ENCODE data around the gene INPPL1. TPM values are rescaled to one million over a fixed set of nuclear protein-coding genes. Genes with fewer than 3 reads are reported as not detected.
A peak's percentile ranks its signal among the peaks of the same experiment; 100 is the strongest.
"Not testable (repeated sequence)": the region's sequence is repeated elsewhere in the genome, so short reads cannot be mapped to it uniquely, and the experiment has no call there.

Gene INPPL1, protein sequence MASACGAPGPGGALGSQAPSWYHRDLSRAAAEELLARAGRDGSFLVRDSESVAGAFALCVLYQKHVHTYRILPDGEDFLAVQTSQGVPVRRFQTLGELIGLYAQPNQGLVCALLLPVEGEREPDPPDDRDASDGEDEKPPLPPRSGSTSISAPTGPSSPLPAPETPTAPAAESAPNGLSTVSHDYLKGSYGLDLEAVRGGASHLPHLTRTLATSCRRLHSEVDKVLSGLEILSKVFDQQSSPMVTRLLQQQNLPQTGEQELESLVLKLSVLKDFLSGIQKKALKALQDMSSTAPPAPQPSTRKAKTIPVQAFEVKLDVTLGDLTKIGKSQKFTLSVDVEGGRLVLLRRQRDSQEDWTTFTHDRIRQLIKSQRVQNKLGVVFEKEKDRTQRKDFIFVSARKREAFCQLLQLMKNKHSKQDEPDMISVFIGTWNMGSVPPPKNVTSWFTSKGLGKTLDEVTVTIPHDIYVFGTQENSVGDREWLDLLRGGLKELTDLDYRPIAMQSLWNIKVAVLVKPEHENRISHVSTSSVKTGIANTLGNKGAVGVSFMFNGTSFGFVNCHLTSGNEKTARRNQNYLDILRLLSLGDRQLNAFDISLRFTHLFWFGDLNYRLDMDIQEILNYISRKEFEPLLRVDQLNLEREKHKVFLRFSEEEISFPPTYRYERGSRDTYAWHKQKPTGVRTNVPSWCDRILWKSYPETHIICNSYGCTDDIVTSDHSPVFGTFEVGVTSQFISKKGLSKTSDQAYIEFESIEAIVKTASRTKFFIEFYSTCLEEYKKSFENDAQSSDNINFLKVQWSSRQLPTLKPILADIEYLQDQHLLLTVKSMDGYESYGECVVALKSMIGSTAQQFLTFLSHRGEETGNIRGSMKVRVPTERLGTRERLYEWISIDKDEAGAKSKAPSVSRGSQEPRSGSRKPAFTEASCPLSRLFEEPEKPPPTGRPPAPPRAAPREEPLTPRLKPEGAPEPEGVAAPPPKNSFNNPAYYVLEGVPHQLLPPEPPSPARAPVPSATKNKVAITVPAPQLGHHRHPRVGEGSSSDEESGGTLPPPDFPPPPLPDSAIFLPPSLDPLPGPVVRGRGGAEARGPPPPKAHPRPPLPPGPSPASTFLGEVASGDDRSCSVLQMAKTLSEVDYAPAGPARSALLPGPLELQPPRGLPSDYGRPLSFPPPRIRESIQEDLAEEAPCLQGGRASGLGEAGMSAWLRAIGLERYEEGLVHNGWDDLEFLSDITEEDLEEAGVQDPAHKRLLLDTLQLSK
- 100 to 1,000 TPM in 1 of 4 donors, 10 to 100 TPM in 3; 31.0 to 102 (median 63.1) TPM for total RNA-seq

DNA sequence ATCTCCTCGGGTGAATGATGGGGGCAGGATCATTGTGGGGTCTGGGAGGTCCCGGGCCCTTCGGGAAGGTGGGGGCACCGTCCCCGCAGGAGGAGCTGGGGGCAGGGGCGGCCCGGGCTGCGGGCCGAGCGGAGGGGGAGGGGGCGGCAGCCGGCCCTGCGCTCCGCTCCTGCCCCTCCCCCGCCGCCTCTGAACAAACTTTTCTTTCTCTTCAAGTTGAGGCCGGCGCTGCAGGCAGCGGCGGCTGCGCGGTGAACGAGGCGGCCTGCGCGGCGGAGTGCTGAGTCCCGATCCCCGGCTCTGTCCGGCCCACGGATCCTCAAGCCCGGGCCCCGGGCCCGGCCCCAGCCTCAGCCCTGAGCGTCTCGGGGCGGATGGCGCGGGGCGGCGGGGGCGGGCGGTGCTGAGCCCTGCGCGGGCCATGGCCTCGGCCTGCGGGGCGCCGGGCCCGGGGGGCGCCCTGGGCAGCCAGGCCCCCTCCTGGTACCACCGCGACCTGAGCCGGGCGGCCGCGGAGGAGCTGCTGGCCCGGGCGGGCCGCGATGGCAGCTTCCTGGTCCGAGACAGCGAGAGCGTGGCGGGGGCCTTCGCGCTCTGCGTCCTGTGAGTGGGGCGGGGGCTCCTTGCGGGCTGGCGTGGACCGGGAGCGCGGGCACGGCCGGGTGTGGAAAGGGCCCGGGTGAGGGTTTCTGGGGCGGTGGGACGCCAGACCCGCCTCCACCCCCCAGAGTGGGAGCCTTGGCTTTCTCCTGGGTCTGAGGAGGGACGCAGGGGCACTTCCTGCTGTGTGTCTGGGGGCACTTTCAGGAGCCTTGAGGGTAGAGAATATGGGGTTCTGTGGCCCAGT lies at the start of gene INPPL1:
TSS of gene INPPL1 (plus strand) at position 204 of the 847 bp plus-strand sequence. CDS start at position 422, 218 bp downstream.
- H3K27me3 ChIP-seq, result no peaks in the 10 kb centered on the region
- peak within 1 kb of the TSS; percentile 93 for H3K27ac ChIP-seq
- WGBS, result 3% methylated on average over 5 of the region's 81 CpGs
- peaks cover 19% of the 10 kb centered on the region for H3K36me3 ChIP-seq
- no peaks in the 10 kb centered on the region for H3K9me3 ChIP-seq
- H3K4me1 ChIP-seq, result peaks cover 44% of the 10 kb centered on the region
- TF ChIP-seq POLR2AphosphoS5 (IDR thresholded peaks at IDR 0.05) (no peak), EP300 (IDR thresholded peaks at IDR 0.05) (no peak), POLR2A (IDR thresholded peaks at IDR 0.05) (no peak)
- TF ChIP-seq, protein P1, sequence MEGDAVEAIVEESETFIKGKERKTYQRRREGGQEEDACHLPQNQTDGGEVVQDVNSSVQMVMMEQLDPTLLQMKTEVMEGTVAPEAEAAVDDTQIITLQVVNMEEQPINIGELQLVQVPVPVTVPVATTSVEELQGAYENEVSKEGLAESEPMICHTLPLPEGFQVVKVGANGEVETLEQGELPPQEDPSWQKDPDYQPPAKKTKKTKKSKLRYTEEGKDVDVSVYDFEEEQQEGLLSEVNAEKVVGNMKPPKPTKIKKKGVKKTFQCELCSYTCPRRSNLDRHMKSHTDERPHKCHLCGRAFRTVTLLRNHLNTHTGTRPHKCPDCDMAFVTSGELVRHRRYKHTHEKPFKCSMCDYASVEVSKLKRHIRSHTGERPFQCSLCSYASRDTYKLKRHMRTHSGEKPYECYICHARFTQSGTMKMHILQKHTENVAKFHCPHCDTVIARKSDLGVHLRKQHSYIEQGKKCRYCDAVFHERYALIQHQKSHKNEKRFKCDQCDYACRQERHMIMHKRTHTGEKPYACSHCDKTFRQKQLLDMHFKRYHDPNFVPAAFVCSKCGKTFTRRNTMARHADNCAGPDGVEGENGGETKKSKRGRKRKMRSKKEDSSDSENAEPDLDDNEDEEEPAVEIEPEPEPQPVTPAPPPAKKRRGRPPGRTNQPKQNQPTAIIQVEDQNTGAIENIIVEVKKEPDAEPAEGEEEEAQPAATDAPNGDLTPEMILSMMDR (IDR thresholded peaks at IDR 0.05), result no peak
- H3K4me3 ChIP-seq, result peak within 1 kb of the TSS; percentile 77
- peak in 1 of 2 donors; percentile 70 for DNase-seq (ENCODE audit: low spot score in 2 of 2)

DNA sequence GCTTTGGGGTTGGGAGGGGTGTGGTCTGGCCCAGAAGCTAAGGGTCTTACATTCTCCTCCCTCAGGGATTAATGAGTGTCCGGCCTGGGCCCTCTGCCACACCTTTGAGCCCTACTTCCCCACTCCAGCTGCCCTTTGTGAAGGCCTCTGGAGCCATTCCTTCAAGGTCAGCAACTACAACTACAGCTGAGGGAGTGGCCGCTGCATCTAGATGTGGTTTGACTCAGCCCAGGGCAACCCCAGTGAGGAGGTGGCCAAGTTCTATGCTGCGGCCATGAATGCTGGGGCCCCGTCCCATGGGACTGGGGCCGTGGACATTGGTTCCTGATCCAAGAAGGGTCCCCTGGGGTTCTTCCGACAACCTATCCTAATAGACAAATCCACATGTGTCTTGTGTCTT lies 46.9 kb upstream of the INPPL1 start:
- H3K9me3 ChIP-seq, result no peaks in the 10 kb centered on the region
- TF ChIP-seq POLR2A (IDR thresholded peaks at IDR 0.05), result no peak
- no peak for TF ChIP-seq POLR2AphosphoS5 (IDR thresholded peaks at IDR 0.05)

DNA sequence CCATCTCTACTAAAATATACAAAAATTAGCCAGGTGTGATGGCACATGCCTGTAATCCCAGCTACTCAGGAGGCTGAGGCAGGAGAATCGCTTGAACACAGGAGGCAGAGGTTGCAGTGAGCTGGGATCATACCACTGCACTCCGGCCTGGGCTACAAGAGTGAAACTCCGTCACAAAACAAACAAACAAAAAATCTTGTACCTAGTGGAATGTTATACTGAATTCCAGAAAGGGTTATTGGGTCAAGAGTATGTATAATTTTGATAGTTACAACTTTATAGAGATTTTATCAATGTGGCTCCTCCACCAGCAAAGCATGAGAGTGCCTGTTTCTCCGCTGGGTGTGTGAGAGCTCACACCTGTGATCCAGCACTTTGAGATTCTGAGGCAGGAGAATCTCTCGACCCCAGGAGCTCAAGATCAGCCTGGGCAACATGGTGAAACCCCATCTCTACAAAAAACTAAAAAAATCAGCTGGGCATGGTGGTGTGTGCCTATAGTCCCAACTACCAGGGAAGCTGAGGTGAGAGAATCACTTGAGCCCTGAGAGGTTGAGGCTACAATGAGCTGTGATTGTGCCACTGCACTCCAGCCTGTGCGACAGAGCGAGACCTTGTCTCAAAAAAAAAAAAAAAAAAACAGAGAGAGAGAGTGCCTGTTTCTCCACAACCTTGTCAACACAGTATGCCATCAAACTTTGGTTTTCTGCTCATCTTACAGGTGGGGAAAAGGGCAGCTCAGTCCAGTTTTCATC lies 45.3 kb upstream of the INPPL1 start:
- Histone ChIP-seq H3K9me3 (no peaks in the 10 kb centered on the region), H3K4me1 (peaks cover 21% of the 10 kb centered on the region), H3K36me3 (no peaks in the 10 kb centered on the region), H3K27me3 (no peaks in the 10 kb centered on the region), H3K27ac (no peak overlapping the region), H3K4me3 (no peak overlapping the region)
- 69% methylated on average over 7 of the region's 7 CpGs for WGBS
- TF ChIP-seq, protein P1 (IDR thresholded peaks at IDR 0.05), result no peak
- no peak for TF ChIP-seq POLR2A (IDR thresholded peaks at IDR 0.05)
- no peak for TF ChIP-seq EP300 (IDR thresholded peaks at IDR 0.05)
- TF ChIP-seq POLR2AphosphoS5 (IDR thresholded peaks at IDR 0.05), result no peak
- no peak for DNase-seq (ENCODE audit: low spot score in 2 of 2)

More for the DNA sequence above, 46.9 kb upstream of the INPPL1 start:
- DNase-seq (ENCODE audit: low spot score in 2 of 2), result no peak
- peaks cover 25% of the 10 kb centered on the region for H3K4me1 ChIP-seq
- no peaks in the 10 kb centered on the region for H3K27me3 ChIP-seq
- no peak overlapping the region for H3K4me3 ChIP-seq
- 94% methylated on average over 5 of the region's 6 CpGs for WGBS
- H3K27ac ChIP-seq, result no peak overlapping the region
- no peaks in the 10 kb centered on the region for H3K36me3 ChIP-seq

DNA sequence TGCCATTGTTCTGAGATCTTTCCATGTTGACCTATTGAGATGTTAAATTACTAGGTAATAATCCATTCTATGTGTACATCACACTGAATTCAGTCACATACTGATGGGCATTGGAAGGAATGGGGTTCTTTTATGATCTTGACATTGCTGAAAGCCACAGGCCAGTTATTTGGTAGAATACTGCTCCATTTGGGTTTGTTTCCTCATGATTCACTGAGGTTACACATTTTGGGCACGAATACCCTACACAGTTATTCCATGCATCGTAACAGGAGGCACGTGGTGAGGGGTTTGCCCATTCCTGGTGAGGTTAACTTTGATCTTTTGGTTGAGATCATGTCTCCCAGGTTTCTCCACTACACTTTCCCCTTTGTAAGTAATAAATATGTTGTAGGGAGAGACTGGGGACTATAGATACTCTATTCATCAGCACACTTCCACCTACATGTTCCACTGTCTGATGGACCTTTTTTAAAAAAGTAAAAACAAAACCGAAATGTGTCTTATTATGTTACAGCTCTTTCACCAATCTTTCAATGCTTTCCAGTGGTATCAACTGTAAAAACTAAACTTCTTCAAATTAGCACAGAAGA lies 44.7 kb upstream of the INPPL1 start:
- WGBS, result 66% methylated on average over 4 of the region's 4 CpGs
- DNase-seq (ENCODE audit: low spot score in 2 of 2), result no peak
- no peaks in the 10 kb centered on the region for H3K36me3 ChIP-seq
- TF ChIP-seq POLR2AphosphoS5 (IDR thresholded peaks at IDR 0.05) (no peak), EP300 (IDR thresholded peaks at IDR 0.05) (no peak), POLR2A (IDR thresholded peaks at IDR 0.05) (no peak)
- TF ChIP-seq, protein P1 (IDR thresholded peaks at IDR 0.05), result no peak
- no peak overlapping the region for H3K4me3 ChIP-seq
- H3K27ac ChIP-seq, result no peak overlapping the region
- no peaks in the 10 kb centered on the region for H3K9me3 ChIP-seq
- H3K27me3 ChIP-seq, result no peaks in the 10 kb centered on the region
- peaks cover 18% of the 10 kb centered on the region for H3K4me1 ChIP-seq

DNA sequence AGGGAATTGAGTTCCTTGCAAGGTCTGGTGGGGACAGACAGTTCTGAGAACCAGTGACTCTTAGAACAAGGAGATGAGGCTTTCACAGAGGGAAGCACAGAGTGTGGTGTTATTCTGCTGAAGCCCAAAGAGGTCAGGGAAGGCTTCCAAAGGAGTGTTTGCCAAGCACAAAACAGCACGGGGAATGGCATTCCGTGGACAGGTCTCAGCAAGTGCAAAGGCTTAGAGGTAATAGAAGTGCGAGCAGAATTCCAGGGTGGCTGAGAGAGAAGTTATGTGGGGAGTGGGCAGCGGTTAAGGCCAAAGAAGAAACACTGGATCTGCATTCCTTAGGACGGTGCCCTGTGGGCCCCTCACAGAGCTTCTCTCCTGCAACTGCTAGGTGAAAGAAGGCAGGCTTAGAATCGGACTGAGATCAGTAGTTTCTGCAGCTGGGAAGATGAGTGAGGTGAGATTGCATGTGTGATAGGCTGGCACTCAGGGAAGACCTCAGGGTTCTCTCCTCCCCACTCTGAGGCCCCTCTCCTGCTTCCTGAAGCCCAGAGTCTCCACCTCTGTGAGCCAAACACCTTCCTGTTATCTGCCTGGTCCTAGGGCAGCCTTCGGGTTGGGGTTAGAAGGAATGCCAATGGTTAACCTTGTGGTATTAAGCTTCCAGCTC lies 43.5 kb upstream of the INPPL1 start:
- not testable (repeated sequence) for H3K9me3 ChIP-seq; DNase-seq (ENCODE audit: low spot score in 2 of 2)
- 35% methylated on average over 7 of the region's 7 CpGs for WGBS

DNA sequence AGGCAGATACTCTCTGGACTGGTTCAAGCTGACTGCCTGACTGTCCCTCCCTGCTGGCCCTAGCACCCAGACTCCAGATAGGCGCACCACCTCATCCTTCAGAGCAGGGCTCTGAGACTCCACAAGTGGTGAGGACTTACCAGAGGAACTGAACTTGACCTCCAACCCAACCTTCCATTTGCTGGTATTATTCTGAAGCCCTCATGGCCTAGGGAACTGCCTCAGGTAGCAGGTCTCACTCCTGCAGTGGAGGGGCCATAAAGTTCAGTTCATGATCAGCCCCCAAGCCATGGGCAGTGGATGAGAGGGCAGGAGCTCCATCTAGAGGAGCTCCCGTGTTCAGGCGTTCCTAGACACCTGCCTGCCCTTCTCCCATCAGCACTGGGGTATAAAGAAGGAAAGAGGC lies 43.0 kb upstream of the INPPL1 start:
- H3K36me3 ChIP-seq; H3K4me3 ChIP-seq; DNase-seq (ENCODE audit: low spot score in 2 of 2); H3K27me3 ChIP-seq; H3K9me3 ChIP-seq: not testable (repeated sequence)
- H3K4me1 ChIP-seq, result peaks cover 18% of the 10 kb centered on the region
- peak overlapping the region; percentile 55 for H3K27ac ChIP-seq
- 35% methylated on average over 2 of the region's 3 CpGs for WGBS

More for the DNA sequence above, 43.5 kb upstream of the INPPL1 start:
- peak overlapping the region; percentile 55 for H3K27ac ChIP-seq
- not testable (repeated sequence) for H3K27me3 ChIP-seq, H3K36me3 ChIP-seq, H3K4me3 ChIP-seq
- peaks cover 18% of the 10 kb centered on the region for H3K4me1 ChIP-seq

All from suprapubic skin (tissue), 4 donors.